ENCODE results near the gene MOGAT1.

MOGAT1 gene

GRCh38 chr2:222738312-222738711 lies 66.9 kb downstream of the MOGAT1 start:
- no peak overlapping the region for H3K4me3 ChIP-seq (ENCODE audit: low read length)
- no peak for DNase-seq (ENCODE audit: low read depth)
- no peak for TF ChIP-seq CTCF (IDR thresholded peaks at IDR 0.05; ENCODE audit: insufficient read depth, low read depth, low read length, missing control alignments)

GRCh38 chr2:222738809-222739208 lies 67.4 kb downstream of the MOGAT1 start:
- no peak for TF ChIP-seq CTCF (IDR thresholded peaks at IDR 0.05; ENCODE audit: insufficient read depth, low read depth, low read length, missing control alignments)
- no peak for DNase-seq (ENCODE audit: low read depth)
- no peak overlapping the region for H3K4me3 ChIP-seq (ENCODE audit: low read length)

- no peak overlapping the region for H3K4me3 ChIP-seq (ENCODE audit: low read length)
- DNase-seq (ENCODE audit: low read depth) = no peak
- no peak for TF ChIP-seq CTCF (IDR thresholded peaks at IDR 0.05; ENCODE audit: insufficient read depth, low read depth, low read length, missing control alignments)
These were observed 68.5 kb downstream of the MOGAT1 start for GRCh38 chr2:222739939-222740338.

GRCh38 chr2:222743251-222743812 lies 71.9 kb downstream of the MOGAT1 start:
- DNase-seq (ENCODE audit: low read depth) = no peak
- H3K4me3 ChIP-seq (ENCODE audit: low read length) = no peak overlapping the region
- no peak for TF ChIP-seq CTCF (IDR thresholded peaks at IDR 0.05; ENCODE audit: insufficient read depth, low read depth, low read length, missing control alignments)

- TF ChIP-seq CTCF (IDR thresholded peaks at IDR 0.05; ENCODE audit: insufficient read depth, low read depth, low read length, missing control alignments) = no peak
- DNase-seq (ENCODE audit: low read depth) = no peak
These were observed 74.5 kb downstream of the MOGAT1 start for GRCh38 chr2:222745836-222746559.

GRCh38 chr2:222747526-222748160 lies 76.2 kb downstream of the MOGAT1 start:
- DNase-seq (ENCODE audit: low read depth) = no peak
- no peak for TF ChIP-seq CTCF (IDR thresholded peaks at IDR 0.05; ENCODE audit: insufficient read depth, low read depth, low read length, missing control alignments)
- H3K4me3 ChIP-seq (ENCODE audit: low read length) = no peak overlapping the region

More at GRCh38 chr2:222745836-222746559, 74.5 kb downstream of the MOGAT1 start:
- no peak overlapping the region for H3K4me3 ChIP-seq (ENCODE audit: low read length)

Measured in epithelial cell of esophagus (primary cell).